ENCODE results near the gene DACH1.
A peak's percentile ranks its signal among the peaks of the same experiment; 100 is the strongest.

The DACH1 gene

GRCh38 chr13:71583581-71583980, 283.4 kb downstream of the DACH1 start:
- DNase-seq (ENCODE audit: low read depth): no peak

GRCh38 chr13:71580614-71581013, 286.4 kb downstream of the DACH1 start:
- no peak for DNase-seq (ENCODE audit: low read depth)

DNA sequence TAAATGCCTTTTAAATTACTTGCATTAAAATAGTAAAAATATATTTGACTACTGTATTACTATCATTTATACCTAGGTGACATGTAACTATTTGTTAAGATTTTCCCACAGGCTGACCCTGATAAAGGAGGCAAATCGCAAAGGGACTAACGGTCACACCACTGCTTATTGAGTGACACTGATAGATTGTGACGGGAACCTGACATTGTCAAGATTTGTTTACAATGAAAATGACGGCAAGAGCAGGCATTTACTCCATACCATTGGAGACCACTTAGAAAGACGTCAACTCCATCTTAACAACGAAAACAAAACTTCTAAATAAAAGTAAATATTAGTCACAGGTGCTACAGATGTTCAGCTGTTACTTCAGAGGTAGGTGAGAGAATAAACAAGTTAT, 289.0 kb downstream of the DACH1 start:
- no peak for DNase-seq (ENCODE audit: low read depth)

GRCh38 chr13:71577127-71577526, 289.9 kb downstream of the DACH1 start:
- peak; percentile 11 for DNase-seq (ENCODE audit: low read depth)

DNA sequence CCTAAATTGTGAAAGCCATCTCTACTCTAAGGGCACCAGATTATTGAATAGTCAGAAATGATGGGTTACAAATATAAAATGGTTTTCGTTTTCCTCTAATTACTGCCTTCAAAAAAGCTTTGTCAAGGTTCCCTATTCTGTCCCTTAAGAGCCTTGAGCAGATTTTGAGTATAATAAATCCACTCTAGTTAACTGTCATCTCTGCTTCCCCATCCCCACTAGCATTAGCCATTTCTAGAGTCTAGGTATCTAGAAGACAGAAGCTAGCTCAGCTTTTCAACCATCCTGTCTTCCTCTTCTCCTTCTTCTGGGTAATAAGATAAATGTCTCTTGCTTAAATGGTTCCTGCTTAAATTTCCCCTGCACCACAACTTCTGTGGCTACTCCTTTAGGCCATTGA, 290.4 kb downstream of the DACH1 start:
- DNase-seq (ENCODE audit: low read depth): no peak

GRCh38 chr13:71546881-71547280, 320.1 kb downstream of the DACH1 start:
- no peak for DNase-seq (ENCODE audit: low read depth)

- no peak for DNase-seq (ENCODE audit: low read depth)
Observed at GRCh38 chr13:71540098-71540497, 326.9 kb downstream of the DACH1 start.

DNA sequence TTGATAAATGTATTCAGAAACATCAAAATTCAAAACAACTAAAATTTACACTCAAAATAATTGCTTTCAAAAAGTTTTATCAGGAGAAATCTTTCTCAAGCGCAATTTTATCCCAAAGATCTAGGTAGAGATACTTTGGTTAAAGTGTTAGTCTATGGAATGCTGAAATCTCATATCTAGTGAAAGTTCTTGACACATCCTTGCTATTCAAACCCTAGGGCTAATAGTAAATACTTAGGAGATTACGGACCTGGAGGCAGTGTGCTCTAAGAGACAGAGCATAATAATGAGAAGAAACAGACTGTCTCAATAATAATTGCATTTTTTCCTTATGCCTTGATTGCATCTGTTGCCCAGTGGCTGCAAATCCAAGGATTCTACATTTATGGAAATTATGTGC, 330.8 kb downstream of the DACH1 start:
- DNase-seq (ENCODE audit: low read depth): no peak

DNA sequence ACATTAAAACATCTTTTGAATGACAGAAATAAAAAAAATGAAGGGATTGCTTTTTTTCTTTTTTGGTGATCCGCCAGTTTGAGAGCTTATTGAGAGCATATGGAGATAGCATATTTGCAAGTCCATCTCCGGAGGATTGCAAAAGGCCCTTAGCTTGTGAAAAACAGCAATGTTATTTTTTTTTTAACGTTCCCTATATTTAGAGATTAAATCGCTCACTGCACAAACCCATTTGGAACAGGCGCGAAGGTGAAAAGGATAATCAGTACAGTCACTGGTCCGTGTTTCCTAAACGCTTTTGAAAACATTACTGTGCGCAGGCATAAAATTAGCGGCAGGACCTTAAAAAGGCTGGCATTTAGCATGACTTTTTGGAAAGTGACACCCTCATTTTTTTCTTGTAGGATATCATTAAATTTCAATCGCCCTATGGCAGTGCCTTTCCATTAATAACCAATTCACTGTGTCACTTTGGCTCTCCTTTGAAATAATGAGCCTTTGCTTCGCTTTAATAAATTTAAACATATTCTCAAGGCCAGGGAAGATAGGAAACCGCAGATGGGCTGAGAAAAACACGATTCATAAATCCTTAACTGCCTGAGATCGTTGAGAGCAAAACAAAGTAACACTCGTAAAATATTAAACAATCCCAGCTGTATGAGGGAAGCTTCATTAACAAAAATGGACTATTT, 342.2 kb downstream of the DACH1 start:
- DNase-seq (ENCODE audit: low read depth): no peak

- DNase-seq (ENCODE audit: low read depth): no peak
Observed at GRCh38 chr13:71524245-71524612, 342.8 kb downstream of the DACH1 start.

DNA sequence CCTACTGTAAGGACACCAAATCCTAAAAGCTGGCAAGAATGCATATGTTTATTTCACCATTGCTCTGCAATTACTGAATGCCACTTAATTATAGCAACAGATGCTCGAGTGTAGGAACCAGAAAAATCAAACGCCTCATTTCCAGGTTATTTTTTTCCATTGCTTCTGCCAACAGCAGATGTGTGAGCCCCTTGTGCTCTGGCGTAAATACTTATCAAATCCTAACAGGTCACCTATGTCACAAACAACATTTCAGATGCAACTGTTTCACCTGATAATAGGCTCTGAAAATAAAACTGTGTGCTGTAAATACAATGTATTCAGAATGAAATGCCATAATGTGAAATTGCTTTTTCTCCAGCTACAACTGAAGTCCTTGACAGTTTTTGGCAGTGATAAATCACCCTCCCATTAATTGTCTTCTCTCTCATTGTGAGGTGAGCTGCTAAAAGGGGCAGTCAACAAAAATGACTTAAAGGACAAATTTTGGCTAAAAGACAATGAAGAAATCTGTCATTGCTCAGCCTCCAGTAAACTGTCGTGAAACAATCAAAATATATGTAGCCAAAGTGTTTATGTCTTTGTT, 344.0 kb downstream of the DACH1 start:
- DNase-seq (ENCODE audit: low read depth): no peak

GRCh38 chr13:71517004-71517403, 350.0 kb downstream of the DACH1 start:
- peak; percentile 3 for DNase-seq (ENCODE audit: low read depth)

GRCh38 chr13:71516521-71516920, 350.5 kb downstream of the DACH1 start:
- DNase-seq (ENCODE audit: low read depth): no peak

DNA sequence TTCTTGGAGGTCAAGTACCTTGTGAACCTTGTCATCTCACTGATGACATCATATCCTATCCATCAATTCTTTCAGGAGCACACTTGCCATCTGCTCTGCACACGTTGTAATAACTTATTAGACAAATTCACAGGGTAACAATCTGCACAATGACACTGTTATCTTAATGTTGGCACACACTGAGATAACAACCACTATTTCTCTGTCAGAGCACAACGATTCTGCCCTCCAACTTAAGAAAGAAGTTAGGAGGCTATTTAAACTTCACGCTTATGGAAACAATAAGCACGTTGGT, 351.3 kb downstream of the DACH1 start:
- DNase-seq (ENCODE audit: low read depth): no peak

GRCh38 chr13:71514900-71515743, 351.9 kb downstream of the DACH1 start:
- no peak for DNase-seq (ENCODE audit: low read depth)

DNA sequence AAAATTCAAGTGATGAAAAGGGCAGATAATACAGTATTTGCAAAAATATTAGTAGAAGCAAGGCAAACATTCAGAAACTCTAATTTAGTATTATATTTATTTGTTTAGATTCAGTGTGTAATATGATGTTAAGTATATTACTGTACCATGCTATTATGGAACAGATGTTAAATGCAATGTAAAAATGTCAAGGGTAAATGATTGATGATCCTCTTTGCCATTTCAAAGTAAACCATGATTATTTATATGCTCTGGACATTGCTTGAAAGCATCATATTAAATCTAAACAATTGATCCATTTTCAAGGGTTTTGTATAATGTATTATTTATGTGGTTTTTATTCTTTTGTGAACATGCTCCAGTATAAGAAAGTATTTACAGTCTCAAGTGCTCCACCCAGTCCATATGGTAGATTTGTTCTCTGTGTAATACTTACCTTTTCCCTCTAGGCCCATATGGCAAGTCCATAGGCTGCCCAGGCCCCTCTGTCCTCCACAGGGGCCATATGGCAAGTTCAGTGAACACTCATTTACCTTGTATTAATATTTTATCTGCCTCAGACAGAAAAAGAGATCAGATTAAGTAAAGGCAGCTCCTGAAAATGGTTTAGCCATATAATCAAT, 353.5 kb downstream of the DACH1 start:
- no peak for DNase-seq (ENCODE audit: low read depth)

DNA sequence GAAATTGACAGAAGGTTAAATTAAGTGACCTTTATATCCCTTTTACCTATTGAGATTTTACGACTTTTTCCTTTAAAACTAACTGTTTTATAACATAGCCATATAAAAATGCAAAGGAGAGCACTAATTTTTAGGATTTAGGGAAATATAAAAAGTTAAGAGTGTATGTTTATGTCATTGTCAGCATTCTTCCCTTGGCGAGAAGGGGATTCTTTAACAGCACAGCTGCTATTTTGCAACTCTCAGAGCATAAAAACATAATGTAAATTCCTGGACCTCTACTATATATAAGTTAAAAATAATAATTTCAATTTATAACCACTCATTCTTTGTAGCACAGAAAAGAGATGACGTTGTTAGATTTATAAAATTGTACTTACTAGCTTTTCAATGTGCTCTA, 363.2 kb downstream of the DACH1 start:
- DNase-seq (ENCODE audit: low read depth): no peak

GRCh38 chr13:71499944-71500514, 367.0 kb downstream of the DACH1 start:
- no peak for DNase-seq (ENCODE audit: low read depth)

- DNase-seq (ENCODE audit: low read depth): no peak
Observed at GRCh38 chr13:71499235-71499634, 367.8 kb downstream of the DACH1 start.

DNA sequence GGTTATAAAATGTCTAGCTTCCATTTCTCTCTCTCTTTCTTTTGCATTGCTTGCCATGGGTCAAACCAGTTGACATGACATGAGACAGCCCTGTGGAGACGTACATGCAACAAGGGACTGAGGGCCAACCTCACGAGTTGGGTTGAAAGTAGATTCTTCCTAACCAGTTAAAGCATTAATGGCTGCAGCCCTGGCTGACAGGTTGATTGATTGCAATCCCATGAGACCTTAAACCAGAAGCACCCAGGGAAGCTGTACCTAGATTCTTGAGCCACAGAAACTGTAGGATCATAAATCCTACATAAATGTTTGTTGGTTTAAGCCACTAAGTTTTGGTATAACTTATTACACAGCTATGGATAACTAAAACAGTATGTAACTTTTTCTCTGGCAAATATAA, 373.8 kb downstream of the DACH1 start:
- no peak for DNase-seq (ENCODE audit: low read depth)

DNA sequence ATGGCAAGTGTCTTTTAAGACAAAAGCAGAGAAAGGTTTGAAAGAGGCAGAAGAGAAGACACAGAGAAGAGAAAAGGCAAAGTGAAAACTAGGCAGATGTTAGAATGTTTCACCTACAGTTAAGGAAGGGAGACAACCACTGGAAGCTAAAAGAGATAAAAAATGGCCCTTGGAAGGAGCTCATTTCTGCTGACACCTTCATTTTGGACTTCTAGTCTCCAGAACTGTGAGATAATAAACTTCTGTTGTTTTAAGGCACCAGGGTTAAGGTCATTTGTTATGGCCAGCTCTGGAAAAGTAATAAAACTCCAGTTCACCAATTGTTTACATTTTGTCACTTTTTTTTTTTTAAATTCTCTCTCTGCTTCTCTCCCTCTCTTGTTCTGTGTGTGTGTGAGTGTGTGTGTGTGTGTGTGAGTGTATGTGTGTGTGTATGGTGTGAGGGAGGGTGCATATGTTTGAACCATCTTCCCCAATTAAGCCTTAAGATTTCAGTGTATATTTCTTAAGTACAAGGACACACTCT, 374.6 kb downstream of the DACH1 start:
- no peak for DNase-seq (ENCODE audit: low read depth)

DNA sequence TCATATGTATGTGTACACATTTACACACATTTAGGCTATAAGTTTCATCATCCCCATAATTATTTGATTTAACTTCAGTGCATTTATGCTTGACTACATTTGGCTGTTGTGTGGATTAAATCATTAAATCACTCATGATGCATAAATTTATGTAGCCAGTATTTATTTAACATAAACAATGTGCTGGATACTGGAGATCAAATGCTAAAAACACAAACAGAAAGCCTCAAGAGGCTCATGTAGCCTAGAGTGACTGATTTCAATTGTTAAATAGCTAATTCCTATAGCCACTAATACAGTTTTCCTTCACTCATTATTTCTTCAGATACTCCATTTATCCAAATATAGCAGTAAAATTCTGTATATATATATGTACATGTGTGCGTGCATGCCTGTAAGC, 376.0 kb downstream of the DACH1 start:
- no peak for DNase-seq (ENCODE audit: low read depth)
